Medulla oblongata (tissue), 1 donor: ENCODE data around the gene GAPDH.
A peak's percentile ranks its signal among the peaks of the same experiment; 100 is the strongest.

Experiments used
- DNase-seq: peaks from one replicate; pipeline ENCODE4 v3.0.0-alpha.2; 2015; ENCODE audit errors: extremely low spot score

Gene GAPDH

GRCh38 chr12:6529291-6529737 lies 5.0 kb upstream of the GAPDH start:
- no peak for DNase-seq

- DNase-seq = no peak
Measured at GRCh38 chr12:6530576-6531260, 3.6 kb upstream of the GAPDH start.

GRCh38 chr12:6532051-6532926 lies 2.0 kb upstream of the GAPDH start:
- peak; percentile 85 for DNase-seq

- peak; percentile 91 for DNase-seq
Measured at GRCh38 chr12:6532927-6533652, 1.2 kb upstream of the GAPDH start.

GRCh38 chr12:6533653-6533922 lies 729 bp upstream of the GAPDH start:
- no peak for DNase-seq

- DNase-seq = no peak
Measured at GRCh38 chr12:6534695-6534944, 303 bp downstream of the GAPDH start.

- peak; percentile 42 for DNase-seq
Measured at GRCh38 chr12:6534945-6535696, 804 bp downstream of the GAPDH start.

- no peak for DNase-seq
Measured at GRCh38 chr12:6535697-6535946, 1.3 kb downstream of the GAPDH start.

GRCh38 chr12:6535960-6536847 lies 1.9 kb downstream of the GAPDH start:
- DNase-seq = no peak

- no peak for DNase-seq
Measured at GRCh38 chr12:6536894-6537579, 2.7 kb downstream of the GAPDH start.

GRCh38 chr12:6537580-6538419 lies 3.5 kb downstream of the GAPDH start:
- DNase-seq = peak; percentile 87

GRCh38 chr12:6538420-6539313 lies 4.3 kb downstream of the GAPDH start:
- DNase-seq = peak; percentile 50

GRCh38 chr12:6539314-6539682 lies 5.0 kb downstream of the GAPDH start:
- DNase-seq = no peak

GRCh38 chr12:6539707-6540134 lies 5.4 kb downstream of the GAPDH start:
- DNase-seq = no peak

GRCh38 chr12:6540181-6540877 lies 6.0 kb downstream of the GAPDH start:
- no peak for DNase-seq

- no peak for DNase-seq
Measured at GRCh38 chr12:6541371-6542165, 7.3 kb downstream of the GAPDH start.

- no peak for DNase-seq
Measured at GRCh38 chr12:6542209-6543009, 8.1 kb downstream of the GAPDH start.
